ENCODE data around the gene SMG6. TPM values are rescaled to one million over a fixed set of nuclear protein-coding genes. Genes with fewer than 3 reads are reported as not detected.

SMG6 gene
- total and polyA plus RNA-seq, 2 donors (not counting 1 experiment from before 2014, with no cell fraction given) = 10.6 to 35.5 TPM

- peaks cover 2 to 6% of the 10 kb centered on the region in 2 experiments for H3K36me3 ChIP-seq (replicated peaks in 1 of 2; ENCODE audit: control extremely low read depth in 1 of 2, control insufficient read depth in 1 of 2, extremely low read depth in 1 of 2, insufficient read depth in 2 of 2, low read length in 1 of 2)
- no peaks in the 10 kb centered on the region for H3K9me3 ChIP-seq (ENCODE audit: control extremely low read depth in 1 of 3, control insufficient read depth in 2 of 3, insufficient read depth in 1 of 3, low read length in 2 of 3)
- WGBS (ENCODE audit: insufficient coverage) = no CpG with 5 or more reads among the region's 6 CpGs
- H3K4me1 ChIP-seq (ENCODE audit: control insufficient read depth in 2 of 2, insufficient read depth in 2 of 2, low read length in 2 of 2) = peaks cover 22 to 23% of the 10 kb centered on the region in 2 donors
- Mint-ChIP-seq H3K4me3 (no peak overlapping the region), H3K27me3 (no peaks in the 10 kb centered on the region), H3K4me1 (peaks cover 25% of the 10 kb centered on the region), H3K9me3 (ENCODE audit: insufficient read depth) (no peaks in the 10 kb centered on the region), H3K27ac (no peak overlapping the region)
- ATAC-seq (ENCODE audit: low read depth) (no peak), DNase-seq (no peak)
- H3K79me2 ChIP-seq (ENCODE audit: control insufficient read depth, insufficient read depth, low read length) = no peaks in the 10 kb centered on the region
- H4K20me1 ChIP-seq (ENCODE audit: control insufficient read depth, insufficient read depth, low read length, poor library complexity, severe bottlenecking) = no peaks in the 10 kb centered on the region
- no peak overlapping the region for H3K4me2 ChIP-seq (replicated peaks; ENCODE audit: low read depth, low read length, poor library complexity, severe bottlenecking)
- ChIA-PET POLR2A (no interaction called here), CTCF (interaction anchor here (1.2 to 3.1 kb wide), 2 partner anchors 67 to 120 kb away, joined by 6 to 10 read pairs; no protein-coding TSS in a partner anchor)
- H3K9ac ChIP-seq (ENCODE audit: low read length) = no peak overlapping the region
- H3K27ac ChIP-seq (ENCODE audit: low read length in 2 of 2) = no peak overlapping the region
- H2AFZ ChIP-seq (ENCODE audit: insufficient read depth, low read depth, low read length, poor library complexity, severe bottlenecking) = no peak overlapping the region
- H3K27me3 ChIP-seq (replicated peaks in 1 of 4; ENCODE audit: control extremely low read depth in 1 of 4, control insufficient read depth in 3 of 4, insufficient read depth in 4 of 4, low read length in 3 of 4) = no peaks in the 10 kb centered on the region
- intact Hi-C loops (cut with micrococcal nuclease) = no loop called here
- H3K4me3 ChIP-seq (ENCODE audit: control extremely low read depth in 1 of 5, extremely low read depth in 1 of 5, insufficient read depth in 1 of 5, low read depth in 2 of 5, low read length in 4 of 5) = no peak overlapping the region
- no peak for TF ChIP-seq EZH2 (IDR thresholded peaks at IDR 0.05; ENCODE audit: borderline replicate concordance, insufficient read depth, low read depth, low read length, poor library complexity, severe bottlenecking)
- no peak for TF ChIP-seq CTCF (IDR thresholded peaks at IDR 0.05)
Measured at GRCh38 chr17:2125013-2125535, 178.5 kb downstream of the SMG6 start.

GRCh38 chr17:2124391-2124790 is 179.2 kb downstream of the SMG6 start:
- ChIA-PET CTCF (interaction anchor here (1.5 kb wide), 1 partner anchor 70 kb away, joined by 7 read pairs; the partner anchor contains the start of gene HIC1), POLR2A (no interaction called here)
- ATAC-seq (ENCODE audit: low read depth) = no peak
- H4K20me1 ChIP-seq (ENCODE audit: control insufficient read depth, insufficient read depth, low read length, poor library complexity, severe bottlenecking) = no peaks in the 10 kb centered on the region
- no CpG with 5 or more reads among the region's 6 CpGs for WGBS (ENCODE audit: insufficient coverage)
- peaks cover 2 to 7% of the 10 kb centered on the region in 2 experiments for H3K36me3 ChIP-seq (replicated peaks in 1 of 2; ENCODE audit: control extremely low read depth in 1 of 2, control insufficient read depth in 1 of 2, extremely low read depth in 1 of 2, insufficient read depth in 2 of 2, low read length in 1 of 2)
- peak overlapping the region; percentile 1 for H3K9ac ChIP-seq (ENCODE audit: low read length)
- H3K27ac Mint-ChIP-seq = no peak overlapping the region
- H3K27me3 Mint-ChIP-seq = no peaks in the 10 kb centered on the region
- TF ChIP-seq CTCF (IDR thresholded peaks at IDR 0.05) = no peak
- TF ChIP-seq EZH2 (IDR thresholded peaks at IDR 0.05; ENCODE audit: borderline replicate concordance, insufficient read depth, low read depth, low read length, poor library complexity, severe bottlenecking) = no peak
- H3K4me1 Mint-ChIP-seq = peaks cover 25% of the 10 kb centered on the region
- no peaks in the 10 kb centered on the region for H3K9me3 Mint-ChIP-seq (ENCODE audit: insufficient read depth)
- no peaks in the 10 kb centered on the region for H3K9me3 ChIP-seq (ENCODE audit: control extremely low read depth in 1 of 3, control insufficient read depth in 2 of 3, insufficient read depth in 1 of 3, low read length in 2 of 3)
- H2AFZ ChIP-seq (ENCODE audit: insufficient read depth, low read depth, low read length, poor library complexity, severe bottlenecking) = no peak overlapping the region
- intact Hi-C loops (cut with micrococcal nuclease) = no loop called here
- no peak overlapping the region for H3K4me2 ChIP-seq (replicated peaks; ENCODE audit: low read depth, low read length, poor library complexity, severe bottlenecking)
- DNase-seq = no peak
- H3K4me3 Mint-ChIP-seq = no peak overlapping the region
- no peaks in the 10 kb centered on the region for H3K27me3 ChIP-seq (replicated peaks in 1 of 4; ENCODE audit: control extremely low read depth in 1 of 4, control insufficient read depth in 3 of 4, insufficient read depth in 4 of 4, low read length in 3 of 4)
- no peaks in the 10 kb centered on the region for H3K79me2 ChIP-seq (ENCODE audit: control insufficient read depth, insufficient read depth, low read length)
- H3K4me1 ChIP-seq (ENCODE audit: control insufficient read depth in 2 of 2, insufficient read depth in 2 of 2, low read length in 2 of 2) = peaks cover 22 to 23% of the 10 kb centered on the region in 2 donors
- H3K27ac ChIP-seq (ENCODE audit: low read length in 2 of 2) = no peak overlapping the region
- H3K4me3 ChIP-seq (ENCODE audit: control extremely low read depth in 1 of 5, extremely low read depth in 1 of 5, insufficient read depth in 1 of 5, low read depth in 2 of 5, low read length in 4 of 5) = no peak overlapping the region

All from B cell (primary cell).